Measurements from ENCODE around the gene EPB41. TPM values are rescaled to one million over a fixed set of nuclear protein-coding genes. Genes with fewer than 3 reads are reported as not detected.
A peak's percentile ranks its signal among the peaks of the same experiment; 100 is the strongest.

The EPB41 gene
- total and polyA plus RNA-seq, 9 of the 15 experiments (the other 6 are each of a cell fraction or from before 2014, with no cell fraction given) = 3.7 to 213 (median 141) TPM

- peak; percentile 86; the same call in 1 of the 2 replicates for TF ChIP-seq ARID4B (CRISPR knock-in tag; IDR thresholded peaks at IDR 0.05)
- TF ChIP-seq, protein P1, sequence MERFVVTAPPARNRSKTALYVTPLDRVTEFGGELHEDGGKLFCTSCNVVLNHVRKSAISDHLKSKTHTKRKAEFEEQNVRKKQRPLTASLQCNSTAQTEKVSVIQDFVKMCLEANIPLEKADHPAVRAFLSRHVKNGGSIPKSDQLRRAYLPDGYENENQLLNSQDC (CRISPR knock-in tag; IDR thresholded peaks at IDR 0.05) = no peak
- no peak for TF ChIP-seq BRD4 (IDR thresholded peaks at IDR 0.05)
- TF ChIP-seq RAD51 (IDR thresholded peaks at IDR 0.05; ENCODE audit: borderline replicate concordance, low read depth) = peak; percentile 70
- no peak for TF ChIP-seq NR0B1 (IDR thresholded peaks at IDR 0.05; ENCODE audit: partially characterized antibody)
- no peak for TF ChIP-seq ZNF586 (CRISPR knock-in tag; conservative IDR thresholded peaks at IDR 0.05)
- TF ChIP-seq FOXJ3 (CRISPR knock-in tag; IDR thresholded peaks at IDR 0.05) = no peak
- no peak for TF ChIP-seq BACH1 (tag; IDR thresholded peaks at IDR 0.05)
- TF ChIP-seq THRAP3 (IDR thresholded peaks at IDR 0.05; ENCODE audit: borderline replicate concordance) = no peak
- 0 out of 2 replicates have a peak, but pooled peaks have one; percentile 69 for TF ChIP-seq PTBP1 (IDR thresholded peaks at IDR 0.05; ENCODE audit: low read depth, low read length)
- TF ChIP-seq RBM25 (IDR thresholded peaks at IDR 0.05; ENCODE audit: low read depth, low read length, severe bottlenecking) = peak; percentile 86
- no peak for TF ChIP-seq ZNF347 (CRISPR knock-in tag; IDR thresholded peaks at IDR 0.05; ENCODE audit: low read depth)
- TF ChIP-seq ELF4 (CRISPR knock-in tag; IDR thresholded peaks at IDR 0.05) = no peak
- no peak for TF ChIP-seq ZKSCAN3 (CRISPR knock-in tag; IDR thresholded peaks at IDR 0.05)
- 0 out of 2 replicates have a peak, but pooled peaks have one; percentile 69 for TF ChIP-seq ZNF282 (CRISPR knock-in tag; IDR thresholded peaks at IDR 0.05)
- TF ChIP-seq DACH1 (IDR thresholded peaks at IDR 0.05; ENCODE audit: partially characterized antibody) = no peak
- TF ChIP-seq GATAD2B (IDR thresholded peaks at IDR 0.05; ENCODE audit: borderline replicate concordance) = no peak; the same call in 1 of the 2 replicates
- TF ChIP-seq MYNN (IDR thresholded peaks at IDR 0.05) = no peak
- TF ChIP-seq MYNN (CRISPR knock-in tag; IDR thresholded peaks at IDR 0.05) = no peak
- TF ChIP-seq SAFB2 (IDR thresholded peaks at IDR 0.05; ENCODE audit: borderline replicate concordance, low read depth, low read length, severe bottlenecking) = no peak
- no peak for TF ChIP-seq ZNF445 (CRISPR knock-in tag; IDR thresholded peaks at IDR 0.05; ENCODE audit: low read depth)
- TF ChIP-seq ZBTB1 (CRISPR knock-in tag; IDR thresholded peaks at IDR 0.05; ENCODE audit: borderline replicate concordance, low read depth) = peak; percentile 70; the same call in 1 of the 2 replicates
- no peak for TF ChIP-seq SNRNP70 (optimal IDR thresholded peaks at IDR 0.05; ENCODE audit: low read depth, low read length)
- TF ChIP-seq EHMT2 (IDR thresholded peaks at IDR 0.05) = no peak
Measured at GRCh38 chr1:28914228-28915030, at the start of gene EPB41 (continued).
